NB4 (cell line): Measurements from ENCODE around the gene ANKRD24.
"Not testable (repeated sequence)": the region's sequence is repeated elsewhere in the genome, so short reads cannot be mapped to it uniquely, and the experiment has no call there.

ENCODE experiments used
- DNase-seq: peaks from one replicate; pipeline ENCODE4 v3.0.0; 2010; ENCODE audit warnings: low read depth
- H3K4me3 ChIP-seq: one replicate; pipeline ENCODE4 v1.5.1; 2011; ENCODE audit warnings: mild to moderate bottlenecking, low read depth, low read length, moderate library complexity
- CTCF ChIP-seq: IDR thresholded peaks from one replicate; pipeline ENCODE4 v1.5.1; 2012; ENCODE audit warnings: low read depth, low read length
- MAX ChIP-seq: IDR thresholded peaks from 2 replicates; pipeline ENCODE4 v1.6.1; 2011; ENCODE audit warnings: low read depth, low read length
- MYC ChIP-seq: IDR thresholded peaks from 2 replicates; pipeline ENCODE4 v1.6.1; 2011; ENCODE audit warnings: low read depth, low read length
- POLR2A ChIP-seq: IDR thresholded peaks from 2 replicates; pipeline ENCODE4 v1.6.1; 2011; ENCODE audit warnings: mild to moderate bottlenecking; ENCODE audit not compliant: insufficient read length; ENCODE audit errors: extremely low read depth

ANKRD24 gene

GRCh38 chr19:4185413-4186086 lies 3.1 kb downstream of the ANKRD24 start:
- no peak for DNase-seq
- TF ChIP-seq CTCF (no peak), MAX (no peak), POLR2A (no peak), MYC (no peak)

GRCh38 chr19:4186087-4186993 lies 3.9 kb downstream of the ANKRD24 start:
- peak; percentile 76 for DNase-seq
- H3K4me3 ChIP-seq, result no peak overlapping the region
- TF ChIP-seq MAX (no peak), POLR2A (no peak), MYC (no peak), CTCF (peak; percentile 75)

More at GRCh38 chr19:4185413-4186086, 3.1 kb downstream of the ANKRD24 start:
- H3K4me3 ChIP-seq, result no peak overlapping the region

- no peak for TF ChIP-seq MAX
- TF ChIP-seq POLR2A, result no peak
- no peak for TF ChIP-seq CTCF
- TF ChIP-seq MYC, result no peak
- no peak overlapping the region for H3K4me3 ChIP-seq
- DNase-seq, result no peak
Observed at GRCh38 chr19:4187313-4188122, 5.0 kb downstream of the ANKRD24 start.

GRCh38 chr19:4189641-4190040 lies 7.2 kb downstream of the ANKRD24 start:
- no peak for DNase-seq
- no peak overlapping the region for H3K4me3 ChIP-seq
- TF ChIP-seq MYC (no peak), MAX (no peak), POLR2A (no peak), CTCF (no peak)

GRCh38 chr19:4192537-4192936 lies 10.0 kb downstream of the ANKRD24 start:
- H3K4me3 ChIP-seq, DNase-seq: not testable (repeated sequence)

- H3K4me3 ChIP-seq, result no peak overlapping the region
- DNase-seq, result no peak
- TF ChIP-seq POLR2A, result no peak
- no peak for TF ChIP-seq MYC
- TF ChIP-seq CTCF, result no peak
- no peak for TF ChIP-seq MAX
Observed at GRCh38 chr19:4194353-4194752, 11.9 kb downstream of the ANKRD24 start.
